Sigmoid colon (tissue), 4 donors: ENCODE measurements around the gene TSTD2.

Experiments
- EP300 ChIP-seq, 4 donors: sonication (generic); formaldehyde crosslinking; IDR thresholded peaks; one replicate each; pipeline ENCODE4 v1.6.1; 2017; ENCODE audit warnings: antibody characterized with exemption in 4 of 4
- POLR2A ChIP-seq, 2 donors: fragments of 450-650 bp; IDR thresholded peaks; one replicate each; pipeline ENCODE4 v1.6.1; 2016; ENCODE audit warnings: antibody characterized with exemption in 2 of 2, mild to moderate bottlenecking in 2 of 2, moderate library complexity in 2 of 2
- POLR2AphosphoS5 ChIP-seq, 4 donors: sonication (generic); formaldehyde crosslinking; IDR thresholded peaks; one replicate each; pipeline ENCODE4 v1.6.1; 2017; ENCODE audit warnings: antibody characterized with exemption in 4 of 4
- TF ChIP-seq, protein P1 (sequence below), 4 experiments: fragments of 450-650 bp in 3 of 4; fragments of 200-600 bp in 1 of 4; IDR thresholded peaks; one replicate each; pipeline ENCODE4 v1.5.1; 2016 to 2019; ENCODE audit warnings: antibody characterized with exemption in 4 of 4, mild to moderate bottlenecking in 3 of 4, moderate library complexity in 2 of 4

DNA sequence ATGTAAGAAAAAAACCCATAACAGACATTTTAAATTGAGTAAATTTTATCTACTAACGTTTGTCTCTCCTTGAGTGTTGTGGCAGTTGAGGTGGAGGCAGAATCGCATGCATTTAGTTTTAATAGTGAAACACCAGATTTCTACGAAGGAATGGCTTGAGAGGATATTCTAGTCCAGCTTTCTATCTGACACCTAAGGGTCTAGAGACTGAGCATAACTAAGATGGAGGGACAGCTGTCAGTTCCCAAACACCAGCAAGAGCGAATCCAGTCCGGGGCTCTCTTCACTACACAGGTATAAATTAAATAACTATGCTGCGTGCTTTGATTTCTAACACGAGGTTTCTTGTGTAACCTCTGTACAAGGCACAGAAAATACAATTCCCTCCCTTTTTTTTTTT is 1.9 kb upstream of the TSTD2 start:
- TF ChIP-seq, protein P1, sequence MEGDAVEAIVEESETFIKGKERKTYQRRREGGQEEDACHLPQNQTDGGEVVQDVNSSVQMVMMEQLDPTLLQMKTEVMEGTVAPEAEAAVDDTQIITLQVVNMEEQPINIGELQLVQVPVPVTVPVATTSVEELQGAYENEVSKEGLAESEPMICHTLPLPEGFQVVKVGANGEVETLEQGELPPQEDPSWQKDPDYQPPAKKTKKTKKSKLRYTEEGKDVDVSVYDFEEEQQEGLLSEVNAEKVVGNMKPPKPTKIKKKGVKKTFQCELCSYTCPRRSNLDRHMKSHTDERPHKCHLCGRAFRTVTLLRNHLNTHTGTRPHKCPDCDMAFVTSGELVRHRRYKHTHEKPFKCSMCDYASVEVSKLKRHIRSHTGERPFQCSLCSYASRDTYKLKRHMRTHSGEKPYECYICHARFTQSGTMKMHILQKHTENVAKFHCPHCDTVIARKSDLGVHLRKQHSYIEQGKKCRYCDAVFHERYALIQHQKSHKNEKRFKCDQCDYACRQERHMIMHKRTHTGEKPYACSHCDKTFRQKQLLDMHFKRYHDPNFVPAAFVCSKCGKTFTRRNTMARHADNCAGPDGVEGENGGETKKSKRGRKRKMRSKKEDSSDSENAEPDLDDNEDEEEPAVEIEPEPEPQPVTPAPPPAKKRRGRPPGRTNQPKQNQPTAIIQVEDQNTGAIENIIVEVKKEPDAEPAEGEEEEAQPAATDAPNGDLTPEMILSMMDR (IDR thresholded peaks at IDR 0.05): no peak
- TF ChIP-seq POLR2AphosphoS5 (IDR thresholded peaks at IDR 0.05): no peak
- TF ChIP-seq POLR2A (IDR thresholded peaks at IDR 0.05): no peak
- TF ChIP-seq EP300 (IDR thresholded peaks at IDR 0.05): no peak
